Activated naive CD4-positive, alpha-beta T cell (primary cell): Measurements from ENCODE around the gene LRRC49.
"Not testable (repeated sequence)": the region's sequence is repeated elsewhere in the genome, so short reads cannot be mapped to it uniquely, and the experiment has no call there.

Experiments
- DNase-seq, 4 experiments: peaks; one replicate each; lab custom pipeline; 2025; lab: John Stamatoyannopoulos, UW

Gene LRRC49, protein sequence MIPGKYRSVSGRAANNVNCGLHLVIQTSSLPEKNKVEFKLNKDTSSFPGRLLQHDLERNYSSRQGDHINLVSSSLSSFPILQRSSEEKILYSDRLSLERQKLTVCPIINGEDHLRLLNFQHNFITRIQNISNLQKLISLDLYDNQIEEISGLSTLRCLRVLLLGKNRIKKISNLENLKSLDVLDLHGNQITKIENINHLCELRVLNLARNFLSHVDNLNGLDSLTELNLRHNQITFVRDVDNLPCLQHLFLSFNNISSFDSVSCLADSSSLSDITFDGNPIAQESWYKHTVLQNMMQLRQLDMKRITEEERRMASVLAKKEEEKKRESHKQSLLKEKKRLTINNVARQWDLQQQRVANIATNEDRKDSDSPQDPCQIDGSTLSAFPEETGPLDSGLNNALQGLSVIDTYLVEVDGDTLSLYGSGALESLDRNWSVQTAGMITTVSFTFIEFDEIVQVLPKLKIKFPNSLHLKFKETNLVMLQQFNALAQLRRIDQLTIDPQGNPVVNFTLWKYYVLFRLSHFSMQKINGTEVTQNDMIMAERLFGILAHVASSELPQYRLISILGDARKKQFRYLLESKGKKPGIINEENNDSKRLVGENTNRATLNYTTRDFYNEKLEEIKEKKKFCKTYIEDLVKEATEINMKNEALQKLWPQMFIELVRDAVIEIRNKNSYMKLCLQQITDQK

DNA sequence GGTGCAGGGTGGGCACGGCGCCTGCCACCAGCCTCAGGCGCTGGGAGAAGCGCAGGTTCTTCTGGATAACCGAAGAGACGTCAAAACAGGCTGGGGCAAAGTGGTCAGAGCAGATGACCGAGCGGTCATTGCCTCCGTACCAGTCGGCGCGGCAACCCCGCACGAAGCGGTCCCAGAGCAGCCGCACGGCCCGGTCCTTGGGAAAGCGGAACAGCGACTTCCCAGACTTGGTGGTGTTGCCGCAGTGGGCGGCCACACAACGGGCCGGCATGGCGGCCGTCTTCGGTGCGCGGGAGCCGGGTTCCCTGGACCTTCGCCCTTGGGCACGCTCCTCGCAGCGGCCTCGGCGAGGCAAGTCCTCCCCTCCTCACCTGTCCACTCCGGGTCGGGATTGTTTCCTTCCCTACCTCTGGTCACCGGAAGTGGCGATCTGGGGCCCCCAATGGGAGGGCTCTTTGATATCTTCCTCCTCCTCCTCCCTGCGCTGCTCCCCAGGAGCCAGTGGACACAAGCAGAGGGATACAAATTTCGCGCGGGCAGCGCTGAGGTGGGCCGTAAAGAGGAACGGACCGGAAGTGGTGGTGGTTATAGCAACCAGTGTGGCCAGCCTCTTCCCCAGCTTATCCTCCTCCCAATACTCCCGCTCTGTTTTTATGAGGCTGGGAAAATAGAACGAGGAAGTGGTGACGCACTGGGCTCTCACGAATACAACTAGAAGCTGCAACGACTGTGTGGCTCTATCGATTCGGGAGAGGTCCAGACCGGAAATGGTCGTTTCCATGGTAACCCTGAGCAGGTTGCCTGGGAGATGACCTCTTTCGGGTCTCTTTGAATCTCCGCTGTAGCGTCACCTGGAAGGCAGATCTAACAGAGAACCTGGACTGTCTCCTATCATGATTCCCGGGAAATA, at the start of gene LRRC49, which contains the start of gene THAP10:
TSS of gene LRRC49 (plus strand) at position 825 of the 910 bp plus-strand sequence. CDS start at position 894, 69 bp downstream.
TSS of gene THAP10 (minus strand) at position 432 of the 910 bp plus-strand sequence. CDS start at position 271, 161 bp downstream.
- no peak for DNase-seq

DNA sequence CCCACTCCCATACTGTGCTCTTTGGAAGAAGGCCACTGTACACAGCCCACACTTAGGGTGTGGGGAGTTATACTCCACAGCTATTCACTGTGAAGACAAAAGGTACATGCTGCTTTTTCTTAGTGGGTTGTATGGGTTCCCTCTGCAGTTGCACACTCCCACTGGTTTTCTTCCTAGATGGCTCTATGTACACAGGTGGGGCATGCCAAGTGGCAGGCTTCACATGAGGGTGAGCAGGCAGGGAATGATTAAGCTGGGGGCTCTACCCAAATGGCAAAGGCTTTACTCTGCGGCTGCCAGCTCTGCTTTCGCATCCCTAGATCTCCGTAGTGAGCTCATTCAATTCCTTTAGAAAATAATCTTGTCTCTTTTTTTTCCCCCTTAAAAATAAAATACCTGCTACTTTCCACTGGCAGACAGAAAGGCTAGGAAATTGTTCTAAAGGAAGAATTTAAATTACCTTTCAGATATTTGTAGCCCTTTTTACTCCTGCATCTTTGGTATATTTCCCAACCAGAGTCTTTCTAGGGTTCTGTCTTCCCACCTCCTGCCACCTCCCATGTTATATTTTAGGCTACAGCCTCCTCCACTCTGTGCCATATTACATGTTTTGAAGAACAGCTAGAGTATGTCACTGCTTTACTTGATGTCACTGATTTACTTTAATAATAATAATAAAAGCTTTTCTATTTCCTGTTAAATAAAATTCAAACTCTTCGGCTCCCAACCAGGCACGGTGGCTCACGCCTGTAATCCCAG, 46.8 kb upstream of the LRRC49 start:
- no peak for DNase-seq

DNA sequence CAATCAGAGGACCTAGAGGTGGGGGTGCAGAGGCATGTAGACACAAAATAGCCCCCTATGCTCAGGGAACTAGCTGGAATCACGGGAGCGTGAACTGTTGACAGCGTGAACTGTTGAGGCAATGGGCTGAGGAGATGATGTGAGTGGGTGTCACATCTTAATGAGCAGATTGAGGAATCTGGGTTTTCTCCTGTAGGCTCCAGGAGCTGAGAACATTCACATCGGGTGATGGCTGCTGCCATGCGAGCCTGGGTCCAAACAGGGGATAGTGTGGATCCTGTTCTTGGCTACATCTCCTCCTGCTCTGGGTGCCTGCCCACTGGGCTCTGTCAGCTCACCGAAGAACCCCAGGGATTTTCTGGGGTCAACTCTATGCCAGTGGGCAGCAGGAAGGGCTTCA, 40.7 kb upstream of the LRRC49 start:
- no peak for DNase-seq

DNA sequence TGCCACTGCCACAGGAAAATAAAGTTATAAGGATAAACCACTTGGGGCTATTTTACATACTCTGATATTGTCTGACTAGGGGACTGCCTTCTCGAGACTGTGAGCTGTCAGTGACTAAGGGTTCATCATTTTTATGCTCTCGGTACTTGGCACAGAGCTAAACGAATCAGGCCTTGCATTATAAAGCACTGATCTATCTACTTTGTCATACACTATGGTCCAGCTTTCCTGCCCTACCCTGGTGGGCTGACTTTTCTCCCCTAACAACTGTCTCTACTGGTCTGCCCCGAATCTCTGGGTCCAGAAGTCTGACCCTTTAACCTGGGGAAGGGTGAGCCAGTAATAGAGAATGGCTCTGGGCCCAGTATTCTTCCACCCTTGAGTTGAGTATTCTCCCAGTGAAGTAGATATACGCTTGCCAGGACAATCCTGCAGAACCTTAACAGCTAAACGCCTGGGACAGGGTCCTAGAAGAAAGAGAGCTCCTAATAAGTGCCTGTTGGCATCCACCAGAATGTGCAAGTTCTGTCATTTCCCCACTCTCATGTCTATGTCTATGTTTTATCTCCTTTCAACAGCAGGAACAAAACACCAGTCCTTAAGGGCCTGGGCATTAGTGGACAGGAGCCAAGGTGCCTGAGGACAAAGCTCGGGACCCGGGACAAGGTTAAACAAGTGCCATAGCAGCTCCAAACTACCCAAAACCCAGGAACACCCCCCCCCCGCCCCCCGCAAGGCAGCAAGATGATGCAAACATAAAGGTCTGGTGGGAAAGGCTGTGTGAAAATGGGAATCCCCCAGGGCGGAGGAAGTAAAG, 39.9 kb upstream of the LRRC49 start:
- no peak for DNase-seq

DNA sequence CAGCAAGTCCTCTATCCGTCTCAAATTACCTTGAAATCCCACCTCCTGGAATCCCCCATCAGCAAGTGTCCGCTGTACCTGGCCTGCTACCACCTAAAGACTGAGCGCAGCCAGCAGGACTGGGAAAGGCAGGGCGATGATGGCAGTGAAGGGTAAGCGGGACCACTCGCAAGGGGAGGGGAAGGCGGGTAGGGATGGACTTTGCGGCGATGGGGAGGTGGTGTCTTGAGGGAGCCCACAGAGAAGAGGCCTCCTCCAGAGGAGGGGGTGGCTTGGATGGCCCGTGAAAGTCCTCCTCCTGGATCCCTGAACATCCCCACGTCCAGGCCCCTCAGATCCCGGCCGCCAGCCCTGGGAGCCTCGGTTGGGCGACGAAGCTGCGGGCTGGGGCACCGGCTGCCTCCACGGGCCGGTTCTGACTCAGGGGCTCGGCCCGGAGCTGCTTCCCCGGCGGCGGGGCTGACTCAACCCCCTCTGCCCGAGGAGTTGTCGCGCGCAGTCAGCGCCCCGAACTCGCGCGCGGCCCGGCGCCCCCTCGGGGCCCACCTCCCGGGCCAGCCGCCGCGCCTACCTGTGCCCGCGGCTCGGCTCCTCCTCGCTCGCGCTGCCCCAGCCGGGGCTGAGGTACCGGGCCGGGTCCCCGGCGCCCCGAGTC, 39.2 kb upstream of the LRRC49 start:
- no peak for DNase-seq

DNA sequence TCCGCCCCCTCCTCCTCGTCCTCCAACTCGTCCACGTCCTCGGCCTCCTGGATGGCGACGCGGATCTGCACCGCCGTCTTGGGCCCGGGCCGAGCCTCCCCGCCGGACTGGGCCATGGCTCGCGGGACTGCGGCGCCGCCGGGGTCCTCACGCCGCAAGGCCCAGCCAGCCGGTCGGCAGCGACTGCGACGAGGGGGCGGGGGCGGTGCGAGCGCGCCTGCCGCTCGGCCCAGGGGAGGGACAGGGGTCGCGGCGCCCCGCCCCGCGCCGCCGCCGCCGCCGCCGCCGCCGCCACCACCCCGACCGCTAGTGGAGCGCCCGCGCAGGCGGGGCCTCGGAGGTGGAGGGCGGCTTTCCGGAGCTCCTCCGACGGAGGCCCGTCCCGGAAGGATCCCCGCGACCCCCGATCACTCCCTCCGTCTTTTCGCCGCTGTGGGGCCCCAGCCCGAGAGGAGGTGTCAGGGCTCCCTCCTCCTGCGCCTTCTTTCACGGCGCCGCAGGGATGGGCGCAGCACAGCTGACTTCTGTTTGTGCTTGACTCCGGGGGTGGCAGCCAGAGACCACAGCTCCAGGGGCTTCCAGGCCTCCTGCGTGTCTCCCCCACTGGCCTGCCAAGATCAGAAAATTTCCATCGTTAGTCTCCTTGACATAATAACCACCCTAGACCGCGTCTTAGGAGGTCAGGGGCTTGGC, 38.5 kb upstream of the LRRC49 start, which contains the start of gene LARP6:
TSS of gene LARP6 (minus strand) at position 185 of the 693 bp plus-strand sequence. CDS start at position 116, 69 bp downstream.
- peak in 1 of 4 experiments; percentile 17 for DNase-seq

DNA sequence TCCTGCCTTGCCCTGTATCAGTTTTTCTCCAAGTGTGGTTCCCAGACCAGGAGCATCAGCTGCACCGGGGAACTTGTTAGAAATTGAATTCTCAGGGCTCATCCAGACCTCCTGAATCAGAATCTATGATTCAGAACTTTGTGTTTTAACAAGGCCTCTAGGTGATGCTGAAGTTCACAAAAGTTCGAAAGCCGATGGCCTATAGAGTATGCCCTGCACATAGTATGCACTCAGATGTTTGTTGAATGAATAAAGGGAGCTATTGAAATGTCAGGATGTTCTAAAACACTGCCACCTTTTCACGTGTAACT, 38.0 kb upstream of the LRRC49 start:
- no peak for DNase-seq

DNA sequence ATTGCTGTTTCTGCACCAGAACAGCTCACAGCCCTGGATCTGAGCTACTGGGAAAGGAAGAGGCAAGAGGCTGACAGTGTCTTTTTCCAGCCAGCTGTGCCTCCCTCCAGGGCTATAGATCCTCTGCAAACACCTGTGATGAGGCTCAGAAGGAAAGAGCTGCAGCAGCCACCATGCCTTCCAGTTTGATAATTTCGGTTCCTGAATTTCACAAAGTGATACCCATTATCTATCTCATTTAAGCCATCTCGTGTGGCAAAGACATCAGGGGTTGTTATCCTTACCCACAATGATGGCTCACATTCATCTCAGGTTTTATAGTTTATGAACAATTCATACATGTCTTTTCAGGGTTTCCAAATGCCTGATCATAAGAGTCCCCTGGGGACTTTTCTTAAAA, 36.9 kb upstream of the LRRC49 start:
- no peak for DNase-seq

DNA sequence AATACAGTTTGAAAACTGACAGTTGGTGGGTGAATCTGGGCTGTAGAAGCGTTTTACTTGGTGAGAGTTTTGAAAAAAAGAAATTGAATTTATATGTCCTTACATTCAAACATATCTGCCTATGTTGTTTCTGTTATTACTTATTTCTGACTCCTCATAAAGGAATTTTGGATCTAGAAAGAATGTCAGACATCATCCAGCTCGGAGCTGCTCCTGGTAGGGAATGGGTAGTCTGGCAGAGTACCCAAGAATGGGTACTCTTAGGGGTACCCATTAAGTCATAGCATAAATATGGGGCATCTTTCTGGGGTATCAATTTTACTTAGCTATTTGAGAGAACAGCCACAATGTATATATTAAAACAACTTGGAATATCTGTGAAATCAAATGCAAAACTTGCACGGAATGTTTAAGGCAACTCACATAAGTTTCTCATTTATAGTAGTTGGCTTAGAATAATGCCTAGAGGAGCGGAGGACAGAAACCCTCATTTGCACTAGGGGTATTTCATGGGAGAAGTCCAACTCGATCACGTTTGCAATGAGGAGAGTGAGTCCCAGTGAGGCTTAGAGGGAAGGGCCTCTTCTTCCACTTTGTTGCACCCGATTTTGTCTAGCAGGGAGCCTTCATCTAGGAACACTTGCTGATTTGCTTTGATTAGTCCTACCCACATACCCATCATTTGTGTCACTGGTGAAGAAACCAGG, 36.3 kb upstream of the LRRC49 start:
- DNase-seq = no peak

DNA sequence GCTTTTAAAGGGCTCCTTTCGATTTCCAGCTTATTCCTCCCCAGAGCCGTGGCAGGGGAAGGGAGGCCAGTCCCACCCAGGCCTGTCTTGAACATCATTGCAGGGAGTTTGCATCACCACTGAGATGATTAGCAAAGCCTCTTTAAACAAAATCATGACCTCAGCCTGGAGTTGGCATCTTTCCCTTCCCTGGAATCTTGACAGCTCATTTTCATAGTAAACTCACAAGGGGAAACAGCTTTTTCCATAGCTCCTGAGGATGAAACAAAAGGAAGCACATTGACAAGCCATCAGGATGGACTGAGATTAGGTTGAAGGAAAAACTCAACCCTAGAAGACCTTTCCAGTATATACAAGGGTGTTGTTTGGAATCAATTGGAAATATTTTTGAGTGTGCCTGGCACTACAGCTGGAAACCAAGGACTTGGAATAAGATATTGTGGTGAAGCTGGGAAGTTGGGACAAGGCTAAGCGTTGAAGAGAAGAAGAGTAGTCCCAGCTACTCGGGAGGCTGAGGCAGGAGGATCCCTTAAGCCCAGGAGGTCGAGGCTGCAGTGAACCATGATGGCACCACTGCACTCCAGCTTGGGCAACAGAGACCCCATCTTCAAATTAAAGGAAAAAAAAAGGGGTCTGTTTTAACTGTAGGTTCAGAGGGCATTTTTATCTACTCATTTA, 35.6 kb upstream of the LRRC49 start:
- DNase-seq = no peak

DNA sequence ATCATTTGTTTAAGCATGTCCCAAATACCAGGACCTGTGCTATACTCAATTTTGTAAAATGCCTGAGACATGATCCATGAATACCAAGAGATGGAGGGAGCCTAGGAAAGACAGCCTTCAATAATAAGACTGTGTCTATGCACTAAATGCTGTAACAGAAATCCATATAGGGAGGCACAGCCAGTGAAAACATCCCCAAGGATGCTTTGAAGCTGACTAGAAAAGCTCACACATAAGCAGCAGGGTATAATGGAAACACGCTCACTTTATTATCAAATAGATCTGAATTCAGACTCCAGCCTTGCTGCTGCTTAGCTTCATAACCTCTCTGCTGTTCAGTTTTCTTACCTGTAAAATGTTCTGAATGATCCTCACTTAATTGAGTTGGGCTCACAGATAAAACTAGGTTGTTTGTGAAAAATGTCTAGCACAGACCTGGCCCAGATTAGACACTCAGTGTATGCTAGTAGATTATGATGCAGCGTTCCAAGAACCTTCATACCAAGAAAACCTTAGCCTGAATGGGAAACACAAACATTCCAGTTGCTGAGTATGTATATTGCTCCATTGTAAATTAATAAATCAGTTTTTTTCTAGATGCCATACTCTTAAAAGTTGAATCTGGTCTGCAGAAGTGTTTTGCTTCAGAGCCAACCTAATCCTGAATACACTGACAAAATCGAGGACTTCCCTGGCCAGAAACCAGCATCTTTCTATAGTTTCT, 34.9 kb upstream of the LRRC49 start:
- DNase-seq = no peak

DNA sequence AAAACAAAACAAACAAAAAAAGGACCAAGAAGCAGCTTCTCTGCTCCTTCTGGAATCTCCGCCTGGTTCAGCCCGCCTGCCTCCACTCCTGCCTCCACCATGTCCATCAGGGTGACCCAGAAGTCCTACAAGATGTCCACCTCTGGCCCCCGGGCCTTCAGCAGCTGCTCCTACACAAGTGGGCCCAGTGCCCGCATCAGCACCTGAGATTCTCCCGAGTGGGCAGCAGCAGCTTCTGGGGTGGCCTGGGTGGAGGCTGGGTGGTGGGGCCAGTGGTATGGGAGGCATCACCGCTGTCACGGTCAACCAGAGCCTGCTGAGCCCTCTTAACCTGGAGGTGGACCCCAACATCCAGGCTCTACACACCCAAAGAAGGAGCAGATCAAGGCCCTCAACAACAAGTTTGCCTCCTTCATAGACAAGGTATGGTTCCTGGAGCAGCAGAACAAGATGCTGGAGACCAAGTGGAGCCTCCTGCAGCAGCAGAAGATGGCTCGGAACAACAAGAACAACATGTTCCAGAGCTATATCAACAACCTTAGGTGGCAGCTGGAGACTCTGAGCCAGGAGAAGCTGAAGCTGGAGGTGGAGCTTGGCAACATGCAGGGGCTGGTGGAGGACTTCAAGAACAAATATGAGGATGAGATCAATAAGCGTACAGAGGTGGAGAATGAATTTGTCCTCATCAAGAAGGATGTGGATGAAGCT, 33.9 kb upstream of the LRRC49 start:
- DNase-seq = not testable (repeated sequence)

DNA sequence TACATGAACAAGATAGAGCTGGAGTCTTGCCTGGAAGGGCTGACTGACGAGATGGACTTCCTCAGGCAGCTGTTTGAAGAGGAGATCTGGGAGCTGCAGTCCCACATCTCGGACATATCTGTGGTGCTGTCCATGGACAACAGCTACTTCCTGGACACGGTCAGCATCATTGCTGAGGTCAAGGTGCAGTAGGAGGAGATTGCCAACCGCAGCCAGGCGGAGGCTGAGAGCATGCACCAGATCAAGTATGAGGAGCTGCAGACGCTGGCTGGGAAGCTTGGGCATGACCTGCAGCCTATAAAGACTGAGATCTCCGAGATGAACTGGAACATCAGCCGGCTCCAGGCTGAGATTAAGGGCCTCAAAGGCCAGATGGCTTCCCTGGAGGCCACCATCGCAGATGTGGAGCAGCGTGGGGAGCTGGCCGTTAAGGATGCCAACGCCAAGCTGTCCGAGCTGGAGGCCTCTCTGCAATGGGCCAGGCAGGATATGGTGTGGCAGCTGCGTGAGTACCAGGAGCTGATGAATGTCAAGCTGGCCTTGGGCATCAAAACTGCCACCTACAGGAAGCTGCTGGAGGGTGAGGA, 33.2 kb upstream of the LRRC49 start:
- DNase-seq = no peak

DNA sequence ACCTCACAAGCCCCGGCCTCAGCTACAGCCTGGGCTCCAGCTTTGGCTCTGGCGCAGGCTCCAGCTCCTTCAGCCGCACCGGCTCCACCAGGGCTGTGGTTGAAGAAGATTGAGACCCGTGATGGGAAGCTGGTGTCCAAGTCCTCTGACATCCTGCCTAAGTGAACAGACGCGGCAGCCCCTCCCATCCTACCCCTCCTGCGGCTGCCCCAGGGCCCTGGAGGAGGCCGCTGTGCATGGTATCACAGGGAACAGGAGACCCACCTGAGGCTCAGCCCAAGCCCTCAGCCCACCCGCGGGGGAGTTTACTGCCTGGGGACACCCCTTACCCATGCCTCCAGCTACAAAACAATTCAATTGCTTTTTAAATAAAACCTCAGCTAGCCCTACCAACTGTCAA, 32.6 kb upstream of the LRRC49 start:
- DNase-seq = no peak

DNA sequence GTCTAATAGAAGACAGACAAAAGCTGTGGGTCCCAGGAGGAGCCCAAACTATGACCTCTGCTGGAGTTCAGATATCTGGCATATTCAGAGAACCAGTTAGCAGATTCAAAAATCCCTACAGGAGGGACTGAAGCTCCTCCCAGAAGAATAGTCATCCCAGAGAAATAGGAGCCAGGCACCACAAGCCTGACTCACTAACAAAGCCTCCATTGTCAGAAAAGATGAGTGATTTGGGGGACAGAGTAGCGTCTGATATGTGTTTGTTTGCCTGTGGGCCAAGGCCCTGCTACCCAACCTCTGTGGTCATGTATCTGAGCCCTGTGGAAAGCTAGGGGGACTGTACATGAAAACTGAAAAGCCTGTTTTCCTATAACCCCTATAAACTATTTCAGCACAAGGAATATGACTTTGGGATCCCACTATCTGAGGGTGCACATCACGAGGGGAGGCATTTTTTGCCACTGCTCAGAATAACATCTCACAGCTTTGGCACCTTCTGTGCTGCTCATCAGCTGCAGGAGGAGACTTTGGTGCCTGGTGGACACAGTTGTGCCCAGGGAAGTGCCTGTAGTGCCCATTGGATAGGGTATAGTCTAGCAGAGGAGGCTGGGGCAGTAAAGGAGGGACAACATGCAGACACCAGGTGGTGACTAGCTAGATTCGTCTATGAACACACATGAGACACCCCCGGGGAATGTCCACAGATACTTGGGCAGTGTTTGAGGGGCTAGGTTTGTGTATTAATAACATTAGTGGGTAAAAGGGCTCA, 29.0 kb upstream of the LRRC49 start:
- DNase-seq = no peak
